Stimulated activated CD8-positive, alpha-beta memory T cell treated with anti-CD3 and anti-CD28 coated beads, Interleukin-2, amount 100 ng/mL, for 1 hour (primary cell): ENCODE results near the gene COA8.

Experiments
- DNase-seq, 2 donors: peaks; one replicate each; pipeline ENCODE4 v3.0.0-alpha.2; 2020; ENCODE audit warnings: low read depth in 2 of 2

The COA8 gene

DNA sequence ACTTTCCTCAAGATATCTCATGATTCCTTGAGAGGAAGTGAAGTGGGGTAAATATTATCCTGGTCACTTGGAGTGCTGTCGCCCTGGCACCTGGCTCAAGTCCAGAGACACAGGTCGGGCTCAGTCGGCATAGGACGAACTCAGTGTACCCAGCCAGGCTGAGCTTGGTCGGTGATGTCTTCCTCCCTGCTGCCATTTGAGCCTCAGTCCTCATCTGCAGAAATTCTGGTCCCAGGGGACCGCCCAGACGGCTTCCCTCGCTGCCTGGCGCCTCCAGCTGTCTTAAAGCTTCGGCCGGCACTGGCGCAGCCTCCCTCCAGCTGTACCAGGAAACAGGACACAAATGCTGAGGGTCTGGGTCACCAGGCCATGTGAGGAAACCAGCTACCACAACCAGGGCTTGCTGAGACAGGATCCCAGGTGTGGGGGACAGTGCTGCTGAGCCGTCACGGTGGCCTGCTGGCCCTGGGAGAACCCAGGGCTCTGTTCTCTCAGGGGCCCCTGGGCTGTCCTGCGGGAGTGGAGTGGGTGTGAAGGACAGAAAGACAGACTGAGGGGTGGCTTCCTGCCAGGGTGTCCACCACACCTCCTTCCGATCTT is 61.2 kb downstream of the COA8 start:
- DNase-seq: no peak

DNA sequence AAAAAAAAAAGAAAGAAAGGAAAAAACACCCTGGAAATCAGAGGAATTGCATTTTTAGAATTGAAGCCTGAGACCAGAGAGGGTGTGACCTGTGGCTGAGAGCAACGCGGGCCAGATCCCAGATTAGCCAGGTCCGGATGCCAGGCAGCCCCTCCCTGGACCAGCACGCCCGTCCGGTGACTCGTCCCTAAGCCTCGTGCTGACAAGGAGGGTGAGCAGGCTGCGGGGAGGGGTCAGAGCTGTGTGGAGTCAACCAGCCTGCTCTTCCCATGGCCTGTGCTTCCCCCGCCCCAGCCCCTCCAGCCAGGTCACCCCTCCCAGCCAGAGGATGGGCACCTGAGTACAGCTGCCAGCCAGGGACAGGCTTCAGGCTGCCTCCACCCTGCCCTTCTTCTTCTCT is 62.1 kb downstream of the COA8 start:
- DNase-seq: no peak

- no peak for DNase-seq
These were observed 62.8 kb downstream of the COA8 start for GRCh38 chr14:103625356-103626095.

DNA sequence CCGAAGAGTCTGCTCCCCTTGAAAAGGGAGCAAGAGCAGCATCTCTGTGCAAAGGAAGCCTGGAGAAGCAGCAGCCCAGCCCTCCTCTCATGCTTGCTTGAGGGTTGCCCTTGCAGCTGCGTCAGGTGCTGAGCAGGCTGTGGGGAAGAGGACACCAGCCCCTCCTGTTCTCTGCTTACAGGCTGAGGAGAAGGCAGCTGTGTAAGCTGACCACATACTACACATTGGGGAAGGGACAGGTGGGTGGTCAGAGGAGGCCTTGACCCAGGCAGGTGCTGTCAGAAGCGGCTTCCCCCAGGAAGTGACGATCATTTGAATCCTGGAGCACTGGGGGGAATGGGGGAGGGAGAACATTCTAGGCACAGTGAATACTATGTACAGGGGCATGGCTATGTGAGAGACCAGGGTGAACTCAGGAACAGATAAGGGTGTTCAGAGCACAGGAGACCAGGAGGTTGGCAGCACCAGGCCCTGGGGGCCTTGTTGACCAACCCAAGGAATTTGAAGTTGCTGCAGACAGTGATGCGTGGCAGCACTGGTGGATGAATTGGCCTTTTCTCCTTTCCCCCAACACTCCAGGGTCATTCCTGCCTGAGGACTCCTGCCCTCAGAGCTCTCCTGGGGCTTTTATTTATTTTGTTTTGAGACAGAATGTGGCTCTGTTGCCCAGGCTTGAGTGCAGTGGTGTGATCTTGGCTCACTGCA is 63.5 kb downstream of the COA8 start:
- DNase-seq: no peak

- no peak for DNase-seq
These were observed 64.6 kb downstream of the COA8 start for GRCh38 chr14:103627073-103628025.

DNA sequence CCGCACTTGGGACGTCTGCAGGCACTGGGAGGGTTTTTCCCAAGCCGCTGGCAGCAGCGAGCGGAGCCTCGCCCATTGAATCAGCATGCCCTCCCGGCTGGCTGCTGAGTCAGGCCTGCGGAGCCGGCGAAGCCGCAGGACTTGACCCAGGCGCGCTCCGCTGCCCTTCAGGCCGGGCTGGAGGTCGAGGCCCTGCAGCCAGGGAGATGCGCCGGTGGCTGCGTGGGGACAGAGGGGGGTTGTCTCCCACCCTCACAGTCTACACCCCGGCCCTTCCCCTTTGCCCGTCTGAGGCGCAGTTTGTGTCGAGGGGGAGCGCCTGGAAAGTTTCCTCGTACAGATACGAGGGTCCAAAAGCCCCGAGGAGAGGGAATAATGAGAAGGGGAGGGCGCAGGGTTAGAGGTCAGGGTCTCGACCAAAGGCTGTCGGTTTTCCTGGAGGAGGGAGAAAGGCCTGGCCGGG is 65.5 kb downstream of the COA8 start:
- DNase-seq: no peak

DNA sequence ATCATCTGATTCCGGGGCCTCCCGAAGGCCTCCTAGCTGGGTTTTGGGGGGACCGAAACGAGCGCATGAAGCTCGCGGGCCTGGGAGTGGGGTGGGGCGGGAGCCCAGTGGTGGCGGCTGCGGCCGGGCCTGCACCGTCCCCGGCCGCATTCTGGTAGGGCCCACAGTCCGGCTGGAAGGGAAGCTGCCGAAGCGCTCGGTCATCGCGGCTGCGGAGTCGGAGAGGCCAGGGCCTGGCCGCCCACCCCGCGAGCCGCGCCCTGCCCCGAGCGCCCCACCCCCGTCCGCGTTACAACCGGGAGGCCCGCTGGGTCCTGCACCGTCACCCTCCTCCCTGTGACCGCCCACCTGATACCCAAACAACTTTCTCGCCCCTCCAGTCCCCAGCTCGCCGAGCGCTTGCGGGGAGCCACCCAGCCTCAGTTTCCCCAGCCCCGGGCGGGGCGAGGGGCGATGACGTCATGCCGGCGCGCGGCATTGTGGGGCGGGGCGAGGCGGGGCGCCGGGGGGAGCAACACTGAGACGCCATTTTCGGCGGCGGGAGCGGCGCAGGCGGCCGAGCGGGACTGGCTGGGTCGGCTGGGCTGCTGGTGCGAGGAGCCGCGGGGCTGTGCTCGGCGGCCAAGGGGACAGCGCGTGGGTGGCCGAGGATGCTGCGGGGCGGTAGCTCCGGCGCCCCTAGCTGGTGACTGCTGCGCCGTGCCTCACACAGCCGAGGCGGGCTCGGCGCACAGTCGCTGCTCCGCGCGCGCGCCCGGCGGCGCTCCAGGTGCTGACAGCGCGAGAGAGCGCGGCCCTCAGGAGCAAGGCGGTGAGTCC is 66.1 kb downstream of the COA8 start, which contains the start of gene KLC1:
TSS of gene KLC1 (plus strand) at position 528 of the 819 bp plus-strand sequence. CDS start 25,354 bp downstream, outside the sequence.
- peak; percentile 69 to 77 for DNase-seq

DNA sequence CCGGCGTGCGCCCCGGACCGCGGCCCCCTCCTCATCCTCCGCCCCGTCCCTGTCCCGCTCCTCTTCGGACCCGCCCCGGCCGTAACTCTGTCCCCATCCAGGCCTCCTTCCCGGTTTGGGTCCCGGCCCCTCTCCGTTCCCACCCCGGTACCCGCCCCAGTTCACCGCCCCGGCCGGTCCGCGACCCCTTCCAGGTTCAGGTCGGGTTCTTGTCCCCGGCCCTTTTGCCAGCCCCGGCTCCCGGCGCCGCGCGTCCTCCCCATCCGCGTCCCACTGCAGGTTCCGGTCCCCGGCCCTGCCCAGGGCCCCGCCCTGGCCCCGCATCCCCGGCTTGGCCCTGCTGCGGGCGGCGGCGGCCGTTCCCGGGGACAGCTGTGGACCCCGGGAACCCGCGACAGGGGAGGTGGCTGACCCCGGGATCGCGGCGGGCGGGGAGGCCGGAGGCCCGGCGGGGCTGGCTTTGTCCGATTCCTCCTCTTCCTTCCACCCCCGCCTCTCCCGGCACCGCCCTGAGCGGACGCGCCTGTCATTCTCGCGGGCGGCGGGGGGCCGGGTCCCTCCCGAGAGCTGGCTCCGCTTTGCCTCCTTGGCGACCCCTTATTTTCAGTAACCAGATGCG is 66.9 kb downstream of the COA8 start:
- DNase-seq: no peak

DNA sequence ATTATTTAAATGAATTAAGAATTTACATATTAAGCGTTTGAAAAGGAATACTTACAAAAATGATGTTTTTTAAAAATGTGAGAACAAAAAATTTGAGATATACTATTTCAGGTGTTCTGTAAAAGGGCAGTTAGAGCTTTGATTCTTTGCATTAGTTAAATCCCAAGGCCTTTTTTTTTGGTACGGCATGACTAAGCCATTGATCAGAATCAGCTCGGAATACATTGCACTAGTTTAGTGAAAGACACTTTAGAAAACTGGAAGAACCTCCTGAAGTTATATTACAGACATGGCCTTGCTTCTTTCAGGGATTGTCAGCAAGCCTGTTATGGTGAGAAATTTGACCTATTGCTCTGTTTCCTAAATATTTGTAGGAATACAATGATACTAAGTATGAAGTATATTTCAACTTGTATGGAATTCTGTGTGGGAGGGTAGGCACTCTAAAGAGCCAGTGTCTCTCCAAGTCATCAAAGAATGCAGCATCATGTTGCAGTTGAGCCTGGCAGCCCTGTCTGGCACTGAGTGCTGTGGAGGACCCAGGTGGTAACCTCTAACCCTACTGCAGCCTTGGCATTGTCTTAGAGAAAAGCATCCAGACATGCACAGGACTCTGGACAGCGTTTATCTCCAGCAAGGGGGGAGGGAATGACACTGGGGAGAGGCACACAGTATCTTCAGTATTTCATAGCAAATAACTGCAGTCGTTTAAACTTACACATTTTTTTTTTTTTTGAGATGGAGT is 67.8 kb downstream of the COA8 start:
- no peak for DNase-seq

DNA sequence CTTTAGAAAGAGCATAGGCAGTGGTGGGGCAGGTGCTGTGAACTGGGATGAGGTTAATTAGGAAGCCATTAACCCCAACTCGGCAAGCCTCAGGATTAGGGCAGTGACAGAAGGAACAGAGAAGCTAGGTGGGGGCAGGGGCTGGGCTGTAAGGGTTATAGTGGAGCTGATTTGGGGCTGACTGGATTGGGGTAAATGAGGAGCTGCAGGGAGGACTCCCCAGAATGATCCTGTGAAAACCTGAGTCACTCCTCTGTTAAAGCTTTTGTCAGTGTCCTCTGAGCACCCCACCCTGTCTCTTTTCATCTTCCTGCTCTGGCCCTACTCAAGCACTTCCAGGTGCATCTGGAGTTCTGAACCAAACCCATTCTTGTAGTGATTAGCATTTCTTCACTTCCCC is 70.6 kb downstream of the COA8 start:
- DNase-seq: no peak

DNA sequence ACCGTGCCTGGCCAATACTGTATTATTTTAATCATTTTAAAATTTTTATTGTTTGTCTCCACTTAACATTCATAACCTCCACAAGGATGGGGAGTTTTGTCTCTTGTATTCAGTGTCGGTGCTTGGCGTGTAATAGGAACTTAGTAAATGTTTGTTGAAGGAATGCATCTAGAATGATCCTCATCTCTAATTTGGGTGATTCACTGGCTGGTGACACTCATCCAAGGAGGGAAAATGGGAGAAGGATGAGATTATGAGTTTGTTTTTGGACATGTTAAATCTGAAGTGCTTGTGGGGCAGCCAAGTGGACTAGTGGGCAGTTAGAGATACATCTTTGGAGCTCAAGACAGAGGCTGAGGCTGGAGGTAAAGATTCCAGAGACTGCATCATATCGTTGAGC is 71.4 kb downstream of the COA8 start:
- no peak for DNase-seq

- no peak for DNase-seq
These were observed 75.8 kb downstream of the COA8 start for GRCh38 chr14:103638594-103638993.
